ENCODE data around the gene ZFP30. TPM values are rescaled to one million over a fixed set of nuclear protein-coding genes. Genes with fewer than 3 reads are reported as not detected.

Gene ZFP30
- 11.2 TPM for total RNA-seq
- long read RNA-seq, partial matches to known transcripts, result 0 of 1 reads
- long read RNA-seq, other reads (novel, unspliced or antisense), result 1 of 1 reads

GRCh38 chr19:37655301-37655688 lies at the start of gene ZFP30:
ZFP30 (minus strand) TSS chr19:37655465; CDS start chr19:37647822, 7,643 bp downstream.
- Histone ChIP-seq H3K27ac (peak within 1 kb of the TSS; percentile 82), H3K4me1 (peaks cover 23% of the 10 kb centered on the region), H3K4me3 (peak within 1 kb of the TSS; percentile 77), H3K36me3 (no peaks in the 10 kb centered on the region), H3K27me3 (ENCODE audit: low read depth) (no peaks in the 10 kb centered on the region), H3K9me3 (no peaks in the 10 kb centered on the region)
- no peak for TF ChIP-seq CTCF (IDR thresholded peaks at IDR 0.05)
- intact Hi-C loops (cut with DNase I), result no loop called here
- ATAC-seq, result peak; percentile 97 to 98
- peak; percentile 91 for DNase-seq

GRCh38 chr19:37699057-37699456 lies 43.8 kb upstream of the ZFP30 start:
- Histone ChIP-seq H3K9me3 (peaks cover 53% of the 10 kb centered on the region), H3K27ac (no peak overlapping the region), H3K4me1 (no peaks in the 10 kb centered on the region), H3K36me3 (peaks cover 20% of the 10 kb centered on the region), H3K4me3 (no peak overlapping the region), H3K27me3 (ENCODE audit: low read depth) (no peaks in the 10 kb centered on the region)
- ATAC-seq (no peak), DNase-seq (no peak)
- no peak for TF ChIP-seq CTCF (IDR thresholded peaks at IDR 0.05)
- intact Hi-C loops (cut with DNase I), result no loop called here

- Histone ChIP-seq H3K4me1 (no peaks in the 10 kb centered on the region), H3K4me3 (no peak overlapping the region), H3K36me3 (peaks cover 15% of the 10 kb centered on the region), H3K9me3 (peaks cover 46% of the 10 kb centered on the region), H3K27ac (no peak overlapping the region), H3K27me3 (ENCODE audit: low read depth) (no peaks in the 10 kb centered on the region)
- DNase-seq (no peak), ATAC-seq (no peak)
- intact Hi-C loops (cut with DNase I), result no loop called here
- TF ChIP-seq CTCF (IDR thresholded peaks at IDR 0.05), result no peak
Measured at GRCh38 chr19:37698216-37698615, 43.0 kb upstream of the ZFP30 start.

- H3K9me3 ChIP-seq, result peaks cover 41% of the 10 kb centered on the region
- peaks cover 15% of the 10 kb centered on the region for H3K36me3 ChIP-seq
- ATAC-seq (no peak), DNase-seq (no peak)
- peaks cover 14% of the 10 kb centered on the region for H3K4me1 ChIP-seq
- no peak for TF ChIP-seq CTCF (IDR thresholded peaks at IDR 0.05)
- intact Hi-C loops (cut with DNase I), result no loop called here
- H3K27ac ChIP-seq, result no peak overlapping the region
- H3K27me3 ChIP-seq (ENCODE audit: low read depth), result no peaks in the 10 kb centered on the region
- no peak overlapping the region for H3K4me3 ChIP-seq
Measured at GRCh38 chr19:37695144-37695899, 40.1 kb upstream of the ZFP30 start.

GRCh38 chr19:37692956-37693620 lies 37.8 kb upstream of the ZFP30 start:
- intact Hi-C loops (cut with DNase I), result no loop called here
- TF ChIP-seq CTCF (IDR thresholded peaks at IDR 0.05), result no peak
- peaks cover 33% of the 10 kb centered on the region for H3K9me3 ChIP-seq
- H3K27ac ChIP-seq, result no peak overlapping the region
- H3K27me3 ChIP-seq (ENCODE audit: low read depth), result no peaks in the 10 kb centered on the region
- H3K4me1 ChIP-seq, result peaks cover 14% of the 10 kb centered on the region
- ATAC-seq, result no peak
- DNase-seq, result no peak
- no peak overlapping the region for H3K4me3 ChIP-seq
- H3K36me3 ChIP-seq, result peaks cover under 1% of the 10 kb centered on the region

Data from lower lobe of right lung (tissue), 2 donors.